SH-SY5Y (cell line): Measurements from ENCODE around the gene EPHB2.

Experiments
- GATA2 ChIP-seq: IDR thresholded peaks from 2 replicates; pipeline ENCODE4 v1.6.1; 2011; ENCODE audit warnings: mild to moderate bottlenecking, low read depth, low read length
- GATA3 ChIP-seq: IDR thresholded peaks from 2 replicates; pipeline ENCODE4 v1.6.1; 2011; ENCODE audit warnings: low read depth, mild to moderate bottlenecking, low read length, moderate library complexity

DNA sequence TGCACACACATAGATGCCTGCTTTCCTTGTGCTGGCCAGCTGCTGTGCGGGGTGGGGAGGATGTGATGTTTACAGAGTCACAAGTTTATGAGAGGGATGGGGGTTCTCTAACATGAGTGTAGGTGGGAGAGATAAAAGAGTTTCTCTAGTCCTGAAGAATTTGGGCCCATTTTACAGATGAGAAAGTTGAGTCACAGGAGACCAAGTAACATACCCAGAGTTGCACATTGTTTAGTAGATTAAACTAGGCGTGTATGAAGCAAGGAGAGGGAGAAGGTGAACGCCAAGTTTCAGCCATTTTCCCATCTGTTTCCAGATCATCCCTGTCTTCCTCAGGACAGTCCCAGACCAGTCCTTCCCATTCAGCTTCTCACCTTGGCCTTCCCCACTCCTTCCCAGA is 126.7 kb downstream of the EPHB2 start:
- TF ChIP-seq GATA2 (no peak), GATA3 (no peak)
